ENCODE measurements around the gene NCAPG.

NCAPG gene

DNA sequence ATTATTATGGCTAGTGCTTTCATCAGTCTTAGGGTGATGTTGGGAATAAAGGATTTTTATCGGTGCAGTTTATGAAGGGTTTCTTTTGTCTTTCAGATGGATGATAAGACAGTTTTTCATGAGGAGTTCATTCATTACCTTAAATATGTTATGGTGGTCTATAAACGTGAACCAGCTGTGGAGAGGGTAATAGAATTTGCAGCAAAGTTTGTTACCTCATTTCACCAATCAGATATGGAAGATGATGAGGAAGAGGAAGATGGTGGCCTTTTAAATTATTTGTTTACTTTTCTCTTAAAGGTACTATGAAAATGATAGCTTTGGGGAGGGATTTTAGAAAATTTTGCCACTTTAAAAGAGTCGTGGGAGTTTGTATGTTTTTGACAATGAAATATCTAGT is 1.3 kb downstream of the NCAPG start:
- Histone ChIP-seq H3K9me3 (ENCODE audit: control insufficient read depth, insufficient read depth, low read length) (no peaks in the 10 kb centered on the region), H4K20me1 (ENCODE audit: control insufficient read depth, insufficient read depth, low read depth, low read length) (peaks cover 40% of the 10 kb centered on the region), H3F3A (ENCODE audit: control insufficient read depth, insufficient read depth) (peaks cover 20% of the 10 kb centered on the region), H3K4me3 (ENCODE audit: low read length) (peak overlapping the region; percentile 93), H3K79me2 (ENCODE audit: control insufficient read depth, low read length) (peaks cover 98% of the 10 kb centered on the region), H3K36me3 (ENCODE audit: control insufficient read depth, low read length) (peaks cover 89% of the 10 kb centered on the region), H3K27ac (ENCODE audit: low read depth, low read length) (peak overlapping the region; percentile 86; the same call in 1 of the 2 replicates), H3K27me3 (ENCODE audit: control insufficient read depth, low read length) (no peaks in the 10 kb centered on the region), H3K4me2 (ENCODE audit: low read length) (peak overlapping the region; percentile 67), H3K9me2 (replicated peaks; ENCODE audit: control insufficient read depth, low read length) (no peaks in the 10 kb centered on the region), H3K4me1 (ENCODE audit: control insufficient read depth, low read length) (peaks cover 33% of the 10 kb centered on the region)
- TF ChIP-seq EZH2phosphoT487 (IDR thresholded peaks at IDR 0.05; ENCODE audit: borderline replicate concordance, low read length): no peak
- TF ChIP-seq, protein P1, sequence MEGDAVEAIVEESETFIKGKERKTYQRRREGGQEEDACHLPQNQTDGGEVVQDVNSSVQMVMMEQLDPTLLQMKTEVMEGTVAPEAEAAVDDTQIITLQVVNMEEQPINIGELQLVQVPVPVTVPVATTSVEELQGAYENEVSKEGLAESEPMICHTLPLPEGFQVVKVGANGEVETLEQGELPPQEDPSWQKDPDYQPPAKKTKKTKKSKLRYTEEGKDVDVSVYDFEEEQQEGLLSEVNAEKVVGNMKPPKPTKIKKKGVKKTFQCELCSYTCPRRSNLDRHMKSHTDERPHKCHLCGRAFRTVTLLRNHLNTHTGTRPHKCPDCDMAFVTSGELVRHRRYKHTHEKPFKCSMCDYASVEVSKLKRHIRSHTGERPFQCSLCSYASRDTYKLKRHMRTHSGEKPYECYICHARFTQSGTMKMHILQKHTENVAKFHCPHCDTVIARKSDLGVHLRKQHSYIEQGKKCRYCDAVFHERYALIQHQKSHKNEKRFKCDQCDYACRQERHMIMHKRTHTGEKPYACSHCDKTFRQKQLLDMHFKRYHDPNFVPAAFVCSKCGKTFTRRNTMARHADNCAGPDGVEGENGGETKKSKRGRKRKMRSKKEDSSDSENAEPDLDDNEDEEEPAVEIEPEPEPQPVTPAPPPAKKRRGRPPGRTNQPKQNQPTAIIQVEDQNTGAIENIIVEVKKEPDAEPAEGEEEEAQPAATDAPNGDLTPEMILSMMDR (IDR thresholded peaks at IDR 0.05; ENCODE audit: low read depth, low read length, poor library complexity, severe bottlenecking): no peak

DNA sequence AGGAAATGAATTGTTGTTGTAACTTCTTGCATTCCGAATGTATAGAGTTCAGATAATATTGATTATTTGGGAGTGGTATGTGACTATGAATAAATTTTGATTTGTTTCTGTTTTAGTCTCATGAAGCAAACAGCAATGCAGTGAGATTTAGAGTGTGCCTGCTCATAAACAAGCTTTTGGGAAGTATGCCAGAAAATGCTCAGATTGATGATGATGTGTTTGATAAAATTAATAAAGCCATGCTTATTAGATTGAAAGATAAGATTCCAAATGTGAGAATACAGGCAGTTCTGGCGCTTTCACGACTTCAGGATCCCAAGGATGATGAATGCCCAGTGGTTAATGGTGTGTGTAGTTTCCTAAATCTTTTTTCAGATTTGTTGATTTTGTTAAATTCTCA is 2.0 kb downstream of the NCAPG start:
- Histone ChIP-seq H3K4me2 (ENCODE audit: low read length) (peak overlapping the region; percentile 67), H3K4me3 (ENCODE audit: low read length) (peak overlapping the region; percentile 93), H3F3A (ENCODE audit: control insufficient read depth, insufficient read depth) (peaks cover 20% of the 10 kb centered on the region), H4K20me1 (ENCODE audit: control insufficient read depth, insufficient read depth, low read depth, low read length) (peaks cover 33% of the 10 kb centered on the region), H3K9me3 (ENCODE audit: control insufficient read depth, insufficient read depth, low read length) (no peaks in the 10 kb centered on the region), H3K27me3 (ENCODE audit: control insufficient read depth, low read length) (no peaks in the 10 kb centered on the region), H3K27ac (ENCODE audit: low read depth, low read length) (no peak overlapping the region), H3K36me3 (ENCODE audit: control insufficient read depth, low read length) (peaks cover 89% of the 10 kb centered on the region), H3K79me2 (ENCODE audit: control insufficient read depth, low read length) (peaks cover 98% of the 10 kb centered on the region), H3K9me2 (replicated peaks; ENCODE audit: control insufficient read depth, low read length) (no peaks in the 10 kb centered on the region), H3K4me1 (ENCODE audit: control insufficient read depth, low read length) (peaks cover 26% of the 10 kb centered on the region)
- TF ChIP-seq, protein P1 (IDR thresholded peaks at IDR 0.05; ENCODE audit: low read depth, low read length, poor library complexity, severe bottlenecking): no peak
- TF ChIP-seq EZH2phosphoT487 (IDR thresholded peaks at IDR 0.05; ENCODE audit: borderline replicate concordance, low read length): no peak

DNA sequence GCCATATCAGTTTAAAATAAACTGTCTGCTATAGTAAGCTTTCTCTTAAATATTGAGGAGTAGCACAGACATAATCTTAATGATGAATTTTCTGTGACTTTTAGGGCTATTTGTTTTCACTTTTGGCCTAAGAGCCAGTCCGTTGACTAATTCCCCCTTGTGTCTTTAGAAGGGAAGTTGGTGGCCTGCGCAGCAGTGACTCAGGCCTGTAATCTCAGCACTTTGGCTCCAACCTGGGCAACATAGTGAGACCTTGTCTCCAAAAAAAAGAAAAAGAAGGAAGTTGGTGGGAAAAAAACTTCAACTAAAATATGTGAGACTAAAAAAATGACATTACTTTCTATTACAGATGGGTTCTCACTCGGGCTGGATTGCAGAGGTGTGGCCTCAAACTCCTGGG is 3.4 kb downstream of the NCAPG start:
- H3F3A ChIP-seq (ENCODE audit: control insufficient read depth, insufficient read depth): peaks cover 20% of the 10 kb centered on the region
- no peak overlapping the region for H3K4me3 ChIP-seq (ENCODE audit: low read length)
- H3K27ac ChIP-seq (ENCODE audit: low read depth, low read length): 0 out of 2 replicates have a peak overlapping the region, but pooled peaks have one; percentile 8
- no peak for TF ChIP-seq EZH2phosphoT487 (IDR thresholded peaks at IDR 0.05; ENCODE audit: borderline replicate concordance, low read length)
- TF ChIP-seq, protein P1 (IDR thresholded peaks at IDR 0.05; ENCODE audit: low read depth, low read length, poor library complexity, severe bottlenecking): no peak
- no peaks in the 10 kb centered on the region for H3K9me3 ChIP-seq (ENCODE audit: control insufficient read depth, insufficient read depth, low read length)
- H3K27me3 ChIP-seq (ENCODE audit: control insufficient read depth, low read length): no peaks in the 10 kb centered on the region
- no peaks in the 10 kb centered on the region for H3K9me2 ChIP-seq (replicated peaks; ENCODE audit: control insufficient read depth, low read length)
- peaks cover 26% of the 10 kb centered on the region; the same call in 1 of the 2 replicates for H4K20me1 ChIP-seq (ENCODE audit: control insufficient read depth, insufficient read depth, low read depth, low read length)
- H3K4me2 ChIP-seq (ENCODE audit: low read length): peak overlapping the region; percentile 67; the same call in 1 of the 2 replicates
- H3K79me2 ChIP-seq (ENCODE audit: control insufficient read depth, low read length): peaks cover 98% of the 10 kb centered on the region
- H3K4me1 ChIP-seq (ENCODE audit: control insufficient read depth, low read length): peaks cover 20% of the 10 kb centered on the region
- peaks cover 94% of the 10 kb centered on the region for H3K36me3 ChIP-seq (ENCODE audit: control insufficient read depth, low read length)
